Endothelial cell (in vitro differentiated cells): ENCODE measurements around the gene TTC16. TPM values are rescaled to one million over a fixed set of nuclear protein-coding genes. Genes with fewer than 3 reads are reported as not detected.

ENCODE experiments used
- DNase-seq: peaks from one replicate; pipeline ENCODE4 v3.0.0; 2021; ENCODE audit warnings: low spot score
- H3K27ac Mint-ChIP-seq: one replicate; pipeline ENCODE4 v1.8.0; 2021; ENCODE audit warnings: mixed read lengths, inconsistent platforms; ENCODE audit not compliant: unreplicated experiment
- H3K27me3 Mint-ChIP-seq: one replicate; pipeline ENCODE4 v1.8.0; 2021; ENCODE audit warnings: mild to moderate bottlenecking, moderate library complexity, mixed read lengths, inconsistent platforms; ENCODE audit not compliant: unreplicated experiment
- H3K36me3 Mint-ChIP-seq: one replicate; pipeline ENCODE4 v1.8.0; 2021; ENCODE audit warnings: mild to moderate bottlenecking, low read depth, mixed read lengths, inconsistent platforms; ENCODE audit not compliant: unreplicated experiment
- H3K4me1 Mint-ChIP-seq: one replicate; pipeline ENCODE4 v1.8.0; 2021; ENCODE audit warnings: mild to moderate bottlenecking, mixed read lengths, inconsistent platforms; ENCODE audit not compliant: unreplicated experiment
- H3K4me3 Mint-ChIP-seq: one replicate; pipeline ENCODE4 v1.8.0; 2021; ENCODE audit warnings: mild to moderate bottlenecking, mixed read lengths, inconsistent platforms; ENCODE audit not compliant: unreplicated experiment
- H3K9me3 Mint-ChIP-seq: one replicate; pipeline ENCODE4 v1.8.0; 2021; ENCODE audit warnings: mixed read lengths, inconsistent platforms; ENCODE audit not compliant: unreplicated experiment
- CTCF ChIP-seq: fragments of 200-600 bp; sonication (generic); IDR thresholded peaks from one replicate; pipeline ENCODE4 v1.5.0; 2021; ENCODE audit warnings: antibody characterized with exemption; ENCODE audit not compliant: unreplicated experiment
- total RNA-seq: library from RNA; stranded (reverse); fragmentation: NEBNext Ultra II Directional; extraction: Animal tissue kit (Norgen Biotek cat#: 25700); gene quantifications from one replicate; pipeline ENCODE4 v1.2.1, GENCODE V29; 2021; ENCODE audit not compliant: unreplicated experiment

TTC16 gene
- total RNA-seq, 1 donor from 2014 or later: 0.08 TPM

- Mint-ChIP-seq H3K36me3 (peaks cover 35% of the 10 kb centered on the region), H3K9me3 (no peaks in the 10 kb centered on the region)
Observed at GRCh38 chr9:127739614-127740330, 23.9 kb downstream of the TTC16 start.

GRCh38 chr9:127741831-127742434 is 26.1 kb downstream of the TTC16 start:
- Mint-ChIP-seq H3K36me3 (peaks cover 44% of the 10 kb centered on the region), H3K4me1 (peaks cover 13% of the 10 kb centered on the region), H3K27me3 (peaks cover 16% of the 10 kb centered on the region), H3K4me3 (peak overlapping the region; percentile 74), H3K27ac (peak overlapping the region; percentile 64), H3K9me3 (no peaks in the 10 kb centered on the region)
- peak; percentile 62 for DNase-seq
- no peak for TF ChIP-seq CTCF

More at GRCh38 chr9:127739614-127740330, 23.9 kb downstream of the TTC16 start:
- Mint-ChIP-seq H3K27ac (no peak overlapping the region), H3K4me1 (peaks cover 25% of the 10 kb centered on the region), H3K27me3 (peaks cover 22% of the 10 kb centered on the region), H3K4me3 (no peak overlapping the region)
- DNase-seq: no peak
- TF ChIP-seq CTCF: no peak

GRCh38 chr9:127742435-127743088 is 26.7 kb downstream of the TTC16 start:
- DNase-seq: no peak
- H3K9me3 Mint-ChIP-seq: no peaks in the 10 kb centered on the region
- peak overlapping the region; percentile 64 for H3K27ac Mint-ChIP-seq
- H3K4me3 Mint-ChIP-seq: no peak overlapping the region
- H3K27me3 Mint-ChIP-seq: peaks cover 16% of the 10 kb centered on the region
- TF ChIP-seq CTCF: no peak
- peaks cover 9% of the 10 kb centered on the region for H3K4me1 Mint-ChIP-seq
- peaks cover 42% of the 10 kb centered on the region for H3K36me3 Mint-ChIP-seq

GRCh38 chr9:127744398-127745110 is 28.7 kb downstream of the TTC16 start:
- no peaks in the 10 kb centered on the region for H3K9me3 Mint-ChIP-seq
- TF ChIP-seq CTCF: no peak
- peaks cover 13% of the 10 kb centered on the region for H3K27me3 Mint-ChIP-seq
- H3K4me3 Mint-ChIP-seq: no peak overlapping the region
- H3K4me1 Mint-ChIP-seq: peaks cover 9% of the 10 kb centered on the region
- no peak for DNase-seq
- H3K36me3 Mint-ChIP-seq: peaks cover 43% of the 10 kb centered on the region
- H3K27ac Mint-ChIP-seq: no peak overlapping the region
